Dendritic cell treated with granulocyte-macrophage colony-stimulating factor and Interleukin-4, amounts not matched to agents 40 ng/mL and 50 ng/mL, for 4 days (primary cell): Measurements from ENCODE around the gene CCDC3.

Experiments
- H3K27ac Mint-ChIP-seq: one replicate; pipeline ENCODE4 v1.8.0; 2022; ENCODE audit warnings: mild to moderate bottlenecking, mixed read lengths
- H3K27me3 Mint-ChIP-seq: one replicate; pipeline ENCODE4 v1.8.0; 2022; ENCODE audit warnings: mild to moderate bottlenecking, mixed read lengths
- H3K36me3 Mint-ChIP-seq: one replicate; pipeline ENCODE4 v1.8.0; 2022; ENCODE audit warnings: low read depth, mixed read lengths
- H3K4me1 Mint-ChIP-seq: one replicate; pipeline ENCODE4 v1.8.0; 2022; ENCODE audit warnings: low read depth, mixed read lengths
- H3K4me3 Mint-ChIP-seq: one replicate; pipeline ENCODE4 v1.8.0; 2022; ENCODE audit warnings: mild to moderate bottlenecking, moderate library complexity, mixed read lengths
- H3K9me3 Mint-ChIP-seq: one replicate; pipeline ENCODE4 v1.8.0; 2022; ENCODE audit warnings: mixed read lengths
- intact Hi-C: fragments of 100-400 bp; cut with micrococcal nuclease; formaldehyde crosslinking; loops from one replicate; pipeline ENCODE4 v1.15.0; 2022

The CCDC3 gene

GRCh38 chr10:12896251-12896650 lies 105.3 kb downstream of the CCDC3 start:
- Mint-ChIP-seq H3K9me3 (peaks cover 21% of the 10 kb centered on the region), H3K27ac (no peak overlapping the region), H3K27me3 (no peaks in the 10 kb centered on the region), H3K36me3 (no peaks in the 10 kb centered on the region), H3K4me1 (no peaks in the 10 kb centered on the region), H3K4me3 (no peak overlapping the region)
- intact Hi-C loops: no loop called here

GRCh38 chr10:12892924-12893323 lies 108.6 kb downstream of the CCDC3 start:
- no peaks in the 10 kb centered on the region for H3K27me3 Mint-ChIP-seq
- H3K4me3 Mint-ChIP-seq: no peak overlapping the region
- no peaks in the 10 kb centered on the region for H3K36me3 Mint-ChIP-seq
- H3K27ac Mint-ChIP-seq: no peak overlapping the region
- intact Hi-C loops: no loop called here
- peaks cover 21% of the 10 kb centered on the region for H3K9me3 Mint-ChIP-seq
- H3K4me1 Mint-ChIP-seq: no peaks in the 10 kb centered on the region

DNA sequence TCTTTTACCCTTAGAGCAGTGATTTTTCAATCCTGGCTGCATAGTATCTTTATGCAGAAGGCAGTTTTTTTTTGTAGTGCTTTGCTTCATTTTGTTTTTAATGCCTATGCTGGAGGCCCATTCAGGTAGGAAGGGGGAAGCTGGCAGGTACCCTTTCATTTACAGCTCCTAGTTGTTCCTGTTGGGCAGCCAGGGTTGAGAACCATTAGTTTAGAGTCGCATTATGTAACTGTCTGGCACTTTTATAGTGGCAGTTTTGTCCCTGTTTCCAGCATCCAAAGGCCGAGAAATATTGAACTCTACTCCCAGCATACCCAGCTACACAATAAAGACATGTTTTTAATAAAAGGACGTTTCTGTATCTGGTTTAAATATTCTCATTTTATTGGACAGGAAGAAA lies 110.6 kb downstream of the CCDC3 start:
- no peak overlapping the region for H3K4me3 Mint-ChIP-seq
- H3K27me3 Mint-ChIP-seq: no peaks in the 10 kb centered on the region
- intact Hi-C loops: no loop called here
- no peak overlapping the region for H3K27ac Mint-ChIP-seq
- H3K4me1 Mint-ChIP-seq: no peaks in the 10 kb centered on the region
- H3K9me3 Mint-ChIP-seq: peaks cover 21% of the 10 kb centered on the region
- H3K36me3 Mint-ChIP-seq: no peaks in the 10 kb centered on the region

- Mint-ChIP-seq H3K4me1 (no peaks in the 10 kb centered on the region), H3K4me3 (no peak overlapping the region), H3K27ac (no peak overlapping the region), H3K9me3 (peaks cover 11% of the 10 kb centered on the region), H3K36me3 (no peaks in the 10 kb centered on the region), H3K27me3 (no peaks in the 10 kb centered on the region)
- intact Hi-C loops: no loop called here
Measured at GRCh38 chr10:12888470-12888869, 113.0 kb downstream of the CCDC3 start.

GRCh38 chr10:12887780-12888179 lies 113.7 kb downstream of the CCDC3 start:
- Mint-ChIP-seq H3K4me1 (no peaks in the 10 kb centered on the region), H3K27ac (no peak overlapping the region)
- intact Hi-C loops: no loop called here

DNA sequence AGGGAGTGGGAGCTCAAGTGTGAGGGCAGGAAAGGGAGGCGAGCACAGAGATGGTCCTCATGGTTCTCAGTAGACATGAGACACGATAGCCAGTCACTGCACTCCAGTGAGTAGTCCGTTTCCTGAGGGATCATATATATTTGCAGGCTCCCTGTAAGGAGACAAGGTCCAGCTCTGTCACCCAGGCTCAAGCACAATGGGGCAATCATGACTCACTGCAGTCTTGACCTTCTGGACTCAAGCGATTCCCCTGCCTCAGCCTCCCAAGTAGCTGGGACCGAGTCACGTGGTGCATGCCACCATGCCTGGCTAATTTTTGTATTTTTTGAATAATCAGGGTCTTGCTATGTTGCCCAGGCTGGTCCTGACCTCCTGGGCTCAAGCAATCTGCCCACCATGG lies 116.7 kb downstream of the CCDC3 start:
- no peak overlapping the region for H3K27ac Mint-ChIP-seq
- H3K4me1 Mint-ChIP-seq: no peaks in the 10 kb centered on the region
- no peaks in the 10 kb centered on the region for H3K27me3 Mint-ChIP-seq
- H3K4me3 Mint-ChIP-seq: no peak overlapping the region
- intact Hi-C loops: no loop called here
- no peaks in the 10 kb centered on the region for H3K9me3 Mint-ChIP-seq
- H3K36me3 Mint-ChIP-seq: no peaks in the 10 kb centered on the region

More at GRCh38 chr10:12887780-12888179, 113.7 kb downstream of the CCDC3 start:
- no peak overlapping the region for H3K4me3 Mint-ChIP-seq
- peaks cover 4% of the 10 kb centered on the region for H3K9me3 Mint-ChIP-seq
- H3K36me3 Mint-ChIP-seq: no peaks in the 10 kb centered on the region
- H3K27me3 Mint-ChIP-seq: no peaks in the 10 kb centered on the region

GRCh38 chr10:12880423-12880822 lies 121.1 kb downstream of the CCDC3 start:
- Mint-ChIP-seq H3K27me3 (no peaks in the 10 kb centered on the region), H3K36me3 (no peaks in the 10 kb centered on the region), H3K9me3 (peaks cover 5% of the 10 kb centered on the region), H3K4me3 (no peak overlapping the region), H3K4me1 (no peaks in the 10 kb centered on the region), H3K27ac (no peak overlapping the region)
- intact Hi-C loops: no loop called here

GRCh38 chr10:12877150-12877549 lies 124.4 kb downstream of the CCDC3 start:
- Mint-ChIP-seq H3K27ac (no peak overlapping the region), H3K36me3 (no peaks in the 10 kb centered on the region), H3K4me1 (no peaks in the 10 kb centered on the region), H3K27me3 (no peaks in the 10 kb centered on the region), H3K9me3 (peaks cover 5% of the 10 kb centered on the region), H3K4me3 (no peak overlapping the region)
- intact Hi-C loops: no loop called here

GRCh38 chr10:12876266-12876665 lies 125.2 kb downstream of the CCDC3 start:
- H3K9me3 Mint-ChIP-seq: peaks cover 5% of the 10 kb centered on the region
- H3K4me3 Mint-ChIP-seq: no peak overlapping the region
- no peak overlapping the region for H3K27ac Mint-ChIP-seq
- H3K4me1 Mint-ChIP-seq: no peaks in the 10 kb centered on the region
- no peaks in the 10 kb centered on the region for H3K36me3 Mint-ChIP-seq
- no peaks in the 10 kb centered on the region for H3K27me3 Mint-ChIP-seq
- intact Hi-C loops: no loop called here

GRCh38 chr10:12875100-12875499 lies 126.4 kb downstream of the CCDC3 start:
- Mint-ChIP-seq H3K27ac (no peak overlapping the region), H3K4me1 (no peaks in the 10 kb centered on the region), H3K4me3 (no peak overlapping the region), H3K27me3 (no peaks in the 10 kb centered on the region), H3K36me3 (no peaks in the 10 kb centered on the region), H3K9me3 (peaks cover 5% of the 10 kb centered on the region)
- intact Hi-C loops: no loop called here

GRCh38 chr10:12874501-12874900 lies 127.0 kb downstream of the CCDC3 start:
- no peaks in the 10 kb centered on the region for H3K36me3 Mint-ChIP-seq
- H3K9me3 Mint-ChIP-seq: peaks cover 3% of the 10 kb centered on the region
- intact Hi-C loops: no loop called here
- no peak overlapping the region for H3K4me3 Mint-ChIP-seq
- no peak overlapping the region for H3K27ac Mint-ChIP-seq
- H3K4me1 Mint-ChIP-seq: no peaks in the 10 kb centered on the region
- H3K27me3 Mint-ChIP-seq: no peaks in the 10 kb centered on the region

- no peak overlapping the region for H3K4me3 Mint-ChIP-seq
- intact Hi-C loops: no loop called here
- H3K27ac Mint-ChIP-seq: no peak overlapping the region
- no peaks in the 10 kb centered on the region for H3K36me3 Mint-ChIP-seq
- no peaks in the 10 kb centered on the region for H3K27me3 Mint-ChIP-seq
- H3K9me3 Mint-ChIP-seq: no peaks in the 10 kb centered on the region
- no peaks in the 10 kb centered on the region for H3K4me1 Mint-ChIP-seq
Measured at GRCh38 chr10:12873172-12873571, 128.3 kb downstream of the CCDC3 start.

GRCh38 chr10:12872577-12872976 lies 128.9 kb downstream of the CCDC3 start:
- H3K27me3 Mint-ChIP-seq: no peaks in the 10 kb centered on the region
- no peak overlapping the region for H3K27ac Mint-ChIP-seq
- H3K9me3 Mint-ChIP-seq: no peaks in the 10 kb centered on the region
- H3K4me3 Mint-ChIP-seq: no peak overlapping the region
- H3K4me1 Mint-ChIP-seq: no peaks in the 10 kb centered on the region
- H3K36me3 Mint-ChIP-seq: no peaks in the 10 kb centered on the region
- intact Hi-C loops: no loop called here

GRCh38 chr10:12869427-12869826 lies 132.1 kb downstream of the CCDC3 start:
- H3K4me3 Mint-ChIP-seq: no peak overlapping the region
- H3K36me3 Mint-ChIP-seq: no peaks in the 10 kb centered on the region
- no peak overlapping the region for H3K27ac Mint-ChIP-seq
- intact Hi-C loops: no loop called here
- no peaks in the 10 kb centered on the region for H3K4me1 Mint-ChIP-seq
- no peaks in the 10 kb centered on the region for H3K27me3 Mint-ChIP-seq
- H3K9me3 Mint-ChIP-seq: no peaks in the 10 kb centered on the region

GRCh38 chr10:12868229-12868628 lies 133.3 kb downstream of the CCDC3 start:
- Mint-ChIP-seq H3K9me3 (no peaks in the 10 kb centered on the region), H3K4me3 (no peak overlapping the region), H3K36me3 (no peaks in the 10 kb centered on the region), H3K4me1 (no peaks in the 10 kb centered on the region), H3K27me3 (no peaks in the 10 kb centered on the region), H3K27ac (no peak overlapping the region)
- intact Hi-C loops: no loop called here
